ENCODE data around the gene GALNT2.

The GALNT2 gene

DNA sequence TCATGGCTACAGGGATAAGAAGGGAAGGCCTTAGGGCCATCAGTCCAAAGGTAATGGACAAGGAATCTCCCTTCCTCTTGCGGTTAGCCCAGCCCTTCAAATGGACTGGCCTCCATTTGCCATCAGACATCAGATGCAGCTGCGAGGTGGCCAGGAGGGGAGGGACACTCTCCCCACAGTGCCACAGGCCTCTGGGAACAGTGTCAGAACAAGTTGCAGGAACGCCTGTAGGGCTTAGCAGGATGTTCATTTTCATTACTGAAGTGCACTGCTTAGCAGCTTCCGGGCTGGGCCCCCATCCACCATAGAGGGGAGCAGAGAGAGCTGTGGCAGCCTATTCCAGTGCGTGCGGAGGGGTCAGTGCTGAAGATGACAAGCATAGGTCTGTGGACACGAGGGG lies 127.5 kb downstream of the GALNT2 start:
- WGBS (ENCODE audit: extremely low coverage, insufficient coverage, insufficient read length), result no CpG with 5 or more reads among the region's 7 CpGs
- H3K27ac ChIP-seq (ENCODE audit: low read depth, low read length), result no peak overlapping the region
- no peak overlapping the region for H4K8ac ChIP-seq (ENCODE audit: low read depth, low read length)

GRCh38 chr1:230195199-230195598 lies 128.2 kb downstream of the GALNT2 start:
- H3K18ac ChIP-seq (ENCODE audit: low read length), result no peak overlapping the region
- H2BK120ac ChIP-seq (ENCODE audit: insufficient read depth, low read length, poor library complexity), result no peak overlapping the region
- H3K9ac ChIP-seq (ENCODE audit: low read length), result no peak overlapping the region
- peaks cover 8 to 17% of the 10 kb centered on the region in 2 experiments for H3K4me1 ChIP-seq (ENCODE audit: control insufficient read depth in 1 of 2, insufficient read depth in 2 of 2, low read length in 2 of 2)
- no peak overlapping the region for H3K4me2 ChIP-seq (ENCODE audit: low read length)
- H3K9me3 ChIP-seq (ENCODE audit: insufficient read depth, low read depth, low read length), result peaks cover 1% of the 10 kb centered on the region
- no peak overlapping the region for H3K27ac ChIP-seq (ENCODE audit: low read depth, low read length)
- no peak overlapping the region for H4K8ac ChIP-seq (ENCODE audit: low read depth, low read length)
- no peak overlapping the region for H2BK12ac ChIP-seq (ENCODE audit: low read length)
- H3K14ac ChIP-seq (ENCODE audit: low read length), result no peak overlapping the region
- no peak overlapping the region for H3K4ac ChIP-seq (ENCODE audit: low read depth, low read length)
- no peak overlapping the region for H2AK5ac ChIP-seq (ENCODE audit: low read length)
- no peaks in the 10 kb centered on the region for H3K79me1 ChIP-seq (ENCODE audit: low read length)
- H3K36me3 ChIP-seq (ENCODE audit: control insufficient read depth in 1 of 2, insufficient read depth in 2 of 2, low read length in 2 of 2), result peaks cover 5 to 9% of the 10 kb centered on the region in 2 experiments
- H2AFZ ChIP-seq (ENCODE audit: insufficient read depth, low read length, poor library complexity), result no peak overlapping the region
- WGBS (ENCODE audit: extremely low coverage, insufficient coverage, insufficient read length), result no CpG with 5 or more reads among the region's 3 CpGs
- no peak overlapping the region for H4K91ac ChIP-seq (ENCODE audit: low read depth, low read length)
- no peak overlapping the region for H3K23ac ChIP-seq (ENCODE audit: low read length)
- no peaks in the 10 kb centered on the region for H3K79me2 ChIP-seq (ENCODE audit: control insufficient read depth, insufficient read depth, low read length, poor library complexity)
- H4K12ac ChIP-seq (ENCODE audit: low read depth, low read length), result no peak overlapping the region
- H3K27me3 ChIP-seq (ENCODE audit: insufficient read depth, low read length), result no peaks in the 10 kb centered on the region
- no peak for DNase-seq
- no peak overlapping the region for H2BK5ac ChIP-seq (ENCODE audit: low read depth, low read length, poor library complexity)
- H3K4me3 ChIP-seq (ENCODE audit: low read depth, low read length), result no peak overlapping the region

More for the DNA sequence above, 127.5 kb downstream of the GALNT2 start:
- Histone ChIP-seq H3K79me2 (ENCODE audit: control insufficient read depth, insufficient read depth, low read length, poor library complexity) (no peaks in the 10 kb centered on the region), H3K23ac (ENCODE audit: low read length) (no peak overlapping the region), H3K9me3 (ENCODE audit: insufficient read depth, low read depth, low read length) (peaks cover 1% of the 10 kb centered on the region), H3K4me3 (ENCODE audit: low read depth, low read length) (no peak overlapping the region), H3K18ac (ENCODE audit: low read length) (no peak overlapping the region), H3K14ac (ENCODE audit: low read length) (no peak overlapping the region), H3K4me2 (ENCODE audit: low read length) (no peak overlapping the region), H3K9ac (ENCODE audit: low read length) (no peak overlapping the region), H3K79me1 (ENCODE audit: low read length) (no peaks in the 10 kb centered on the region), H4K12ac (ENCODE audit: low read depth, low read length) (no peak overlapping the region), H2AFZ (ENCODE audit: insufficient read depth, low read length, poor library complexity) (no peak overlapping the region), H2BK120ac (ENCODE audit: insufficient read depth, low read length, poor library complexity) (no peak overlapping the region), H3K36me3 (ENCODE audit: control insufficient read depth in 1 of 2, insufficient read depth in 2 of 2, low read length in 2 of 2) (peaks cover 4 to 9% of the 10 kb centered on the region in 2 experiments), H4K91ac (ENCODE audit: low read depth, low read length) (no peak overlapping the region), H3K4ac (ENCODE audit: low read depth, low read length) (no peak overlapping the region), H2BK5ac (ENCODE audit: low read depth, low read length, poor library complexity) (no peak overlapping the region), H3K4me1 (ENCODE audit: control insufficient read depth in 1 of 2, insufficient read depth in 2 of 2, low read length in 2 of 2) (peaks cover 8 to 17% of the 10 kb centered on the region in 2 experiments), H2AK5ac (ENCODE audit: low read length) (no peak overlapping the region), H2BK12ac (ENCODE audit: low read length) (no peak overlapping the region), H3K27me3 (ENCODE audit: insufficient read depth, low read length) (no peaks in the 10 kb centered on the region)
- DNase-seq, result no peak

DNA sequence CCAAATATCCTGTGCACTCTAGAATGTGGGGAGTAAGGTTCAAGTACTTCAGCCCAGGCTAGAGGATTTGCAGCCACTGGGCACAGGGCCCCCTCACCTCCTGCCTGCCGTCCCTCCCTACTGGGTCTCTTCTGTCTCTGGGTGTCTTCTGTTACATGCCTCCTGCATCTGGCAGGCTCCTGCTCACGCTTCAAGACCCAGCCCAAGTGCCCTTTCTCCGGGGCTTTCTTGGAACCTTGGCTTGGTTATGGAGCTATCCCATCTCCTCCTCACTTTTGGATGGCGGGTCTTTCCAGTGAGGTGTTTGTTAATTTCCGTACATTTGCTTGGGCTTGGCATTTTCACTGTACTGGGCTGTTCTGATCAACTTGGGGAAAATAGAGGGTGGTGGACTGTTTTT lies 129.0 kb downstream of the GALNT2 start:
- no peaks in the 10 kb centered on the region for H3K79me1 ChIP-seq (ENCODE audit: low read length)
- H3K4me3 ChIP-seq (ENCODE audit: low read depth, low read length), result no peak overlapping the region
- H3K4me1 ChIP-seq (ENCODE audit: control insufficient read depth in 1 of 2, insufficient read depth in 2 of 2, low read length in 2 of 2), result peaks cover 8 to 17% of the 10 kb centered on the region in 2 experiments
- H3K4ac ChIP-seq (ENCODE audit: low read depth, low read length), result no peak overlapping the region
- H4K12ac ChIP-seq (ENCODE audit: low read depth, low read length), result no peak overlapping the region
- no peak overlapping the region for H2AFZ ChIP-seq (ENCODE audit: insufficient read depth, low read length, poor library complexity)
- H2BK12ac ChIP-seq (ENCODE audit: low read length), result no peak overlapping the region
- no peak overlapping the region for H3K14ac ChIP-seq (ENCODE audit: low read length)
- no peak overlapping the region for H3K4me2 ChIP-seq (ENCODE audit: low read length)
- no peak overlapping the region for H2BK5ac ChIP-seq (ENCODE audit: low read depth, low read length, poor library complexity)
- H3K23ac ChIP-seq (ENCODE audit: low read length), result no peak overlapping the region
- H3K79me2 ChIP-seq (ENCODE audit: control insufficient read depth, insufficient read depth, low read length, poor library complexity), result no peaks in the 10 kb centered on the region
- no peak overlapping the region for H3K27ac ChIP-seq (ENCODE audit: low read depth, low read length)
- no peak overlapping the region for H3K9ac ChIP-seq (ENCODE audit: low read length)
- H3K27me3 ChIP-seq (ENCODE audit: insufficient read depth, low read length), result no peaks in the 10 kb centered on the region
- peaks cover 1% of the 10 kb centered on the region for H3K9me3 ChIP-seq (ENCODE audit: insufficient read depth, low read depth, low read length)
- no peak overlapping the region for H2AK5ac ChIP-seq (ENCODE audit: low read length)
- H4K8ac ChIP-seq (ENCODE audit: low read depth, low read length), result no peak overlapping the region
- no peak for DNase-seq
- H3K18ac ChIP-seq (ENCODE audit: low read length), result no peak overlapping the region
- H2BK120ac ChIP-seq (ENCODE audit: insufficient read depth, low read length, poor library complexity), result no peak overlapping the region
- no CpG with 5 or more reads among the region's 5 CpGs for WGBS (ENCODE audit: extremely low coverage, insufficient coverage, insufficient read length)
- no peak overlapping the region for H4K91ac ChIP-seq (ENCODE audit: low read depth, low read length)
- peaks cover 7 to 12% of the 10 kb centered on the region in 2 experiments for H3K36me3 ChIP-seq (ENCODE audit: control insufficient read depth in 1 of 2, insufficient read depth in 2 of 2, low read length in 2 of 2)

GRCh38 chr1:230197644-230198567 lies 130.9 kb downstream of the GALNT2 start:
- Histone ChIP-seq H4K12ac (ENCODE audit: low read depth, low read length) (no peak overlapping the region), H3K18ac (ENCODE audit: low read length) (no peak overlapping the region), H3K14ac (ENCODE audit: low read length) (no peak overlapping the region), H4K8ac (ENCODE audit: low read depth, low read length) (no peak overlapping the region), H3K9me3 (ENCODE audit: insufficient read depth, low read depth, low read length) (peaks cover 1% of the 10 kb centered on the region), H3K27ac (ENCODE audit: low read depth, low read length) (no peak overlapping the region), H3K23ac (ENCODE audit: low read length) (no peak overlapping the region), H2BK5ac (ENCODE audit: low read depth, low read length, poor library complexity) (no peak overlapping the region), H3K27me3 (ENCODE audit: insufficient read depth, low read length) (no peaks in the 10 kb centered on the region), H3K79me2 (ENCODE audit: control insufficient read depth, insufficient read depth, low read length, poor library complexity) (no peaks in the 10 kb centered on the region), H3K79me1 (ENCODE audit: low read length) (no peaks in the 10 kb centered on the region), H3K4me3 (ENCODE audit: low read depth, low read length) (no peak overlapping the region), H2AFZ (ENCODE audit: insufficient read depth, low read length, poor library complexity) (no peak overlapping the region), H3K36me3 (ENCODE audit: control insufficient read depth in 1 of 2, insufficient read depth in 2 of 2, low read length in 2 of 2) (peaks cover 7 to 14% of the 10 kb centered on the region in 2 experiments), H3K4ac (ENCODE audit: low read depth, low read length) (no peak overlapping the region), H2BK120ac (ENCODE audit: insufficient read depth, low read length, poor library complexity) (no peak overlapping the region), H2AK5ac (ENCODE audit: low read length) (no peak overlapping the region), H4K91ac (ENCODE audit: low read depth, low read length) (no peak overlapping the region), H3K9ac (ENCODE audit: low read length) (no peak overlapping the region), H2BK12ac (ENCODE audit: low read length) (no peak overlapping the region), H3K4me1 (ENCODE audit: control insufficient read depth in 1 of 2, insufficient read depth in 2 of 2, low read length in 2 of 2) (peaks cover 8 to 17% of the 10 kb centered on the region in 2 experiments), H3K4me2 (ENCODE audit: low read length) (no peak overlapping the region)
- DNase-seq, result no peak
- WGBS (ENCODE audit: extremely low coverage, insufficient coverage, insufficient read length), result no CpG with 5 or more reads among the region's 41 CpGs

Measured in trophoblast cell (in vitro differentiated cells and primary cell).